SIG-M5 treated with dmso at 0.1 percent for 504 hours (cell line): Measurements from ENCODE around the gene ZEB1.
"Not testable (repeated sequence)": the region's sequence is repeated elsewhere in the genome, so short reads cannot be mapped to it uniquely, and the experiment has no call there.

ENCODE experiments used
- DNase-seq: peaks from one replicate; lab custom pipeline; 2025; ENCODE audit not compliant: unreplicated experiment; lab: John Stamatoyannopoulos, UW

ZEB1 gene

DNA sequence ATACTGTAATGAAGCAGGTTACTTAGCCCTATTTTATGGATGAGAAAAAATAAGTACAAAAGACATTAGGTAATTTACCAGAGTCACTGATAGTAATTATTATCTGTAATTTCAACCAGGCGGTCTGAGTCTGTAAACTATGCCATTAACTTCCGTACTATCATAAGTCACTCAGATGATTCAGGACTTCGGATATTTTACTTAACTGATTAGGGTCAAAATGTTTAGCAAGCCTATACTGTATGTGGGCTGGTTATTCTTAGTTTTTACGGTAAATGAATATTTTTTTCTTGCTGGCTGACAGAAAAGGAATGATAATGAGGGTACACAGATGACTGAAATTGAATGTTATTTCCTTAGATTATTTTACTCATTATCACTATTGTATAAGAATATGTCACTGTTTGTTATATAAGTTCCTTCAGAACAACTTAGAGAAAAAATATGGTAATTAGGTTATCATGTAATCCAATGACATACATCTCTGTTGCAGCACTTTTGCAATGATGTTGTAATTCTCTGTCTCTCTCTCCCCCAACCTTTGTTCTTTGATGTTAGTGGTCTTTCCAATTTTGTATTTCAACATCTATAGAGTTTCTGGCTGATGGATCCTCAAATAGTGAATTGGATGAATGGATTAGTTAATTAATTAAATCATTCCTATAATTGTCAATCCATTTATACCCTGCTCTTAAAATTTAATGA lies 165.6 kb downstream of the ZEB1 start:
- DNase-seq = no peak

DNA sequence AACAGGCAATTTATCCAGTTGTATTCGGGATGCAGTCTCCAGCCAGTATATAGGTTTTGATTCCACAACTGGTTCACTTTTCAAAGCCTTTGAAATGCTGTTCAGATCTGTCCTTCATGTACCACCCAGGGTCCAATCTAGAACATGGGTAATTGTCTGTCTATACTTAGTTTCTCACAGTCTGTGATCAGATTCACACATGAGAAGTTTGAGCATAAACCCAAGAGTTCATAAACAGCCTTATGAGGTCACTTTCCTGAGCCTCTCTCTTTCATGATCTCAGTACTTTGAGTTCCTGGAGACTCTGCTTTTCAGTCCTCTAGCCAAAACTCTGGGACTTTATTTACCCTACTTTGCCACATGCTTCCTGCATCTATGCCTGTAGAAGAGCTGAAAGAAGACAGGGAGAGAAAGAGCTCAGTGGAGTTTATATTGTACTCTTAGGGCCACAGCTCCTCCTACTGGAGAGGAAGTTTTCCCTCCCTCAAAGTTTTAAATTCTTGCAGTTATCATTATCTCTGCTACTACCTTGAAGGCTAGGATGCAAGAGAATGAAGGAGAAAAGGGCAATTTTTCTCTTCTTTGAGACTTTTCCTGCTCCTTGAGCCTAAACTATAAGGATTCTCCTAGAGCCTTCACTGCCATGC lies 172.0 kb downstream of the ZEB1 start:
- peak; percentile 49 for DNase-seq

DNA sequence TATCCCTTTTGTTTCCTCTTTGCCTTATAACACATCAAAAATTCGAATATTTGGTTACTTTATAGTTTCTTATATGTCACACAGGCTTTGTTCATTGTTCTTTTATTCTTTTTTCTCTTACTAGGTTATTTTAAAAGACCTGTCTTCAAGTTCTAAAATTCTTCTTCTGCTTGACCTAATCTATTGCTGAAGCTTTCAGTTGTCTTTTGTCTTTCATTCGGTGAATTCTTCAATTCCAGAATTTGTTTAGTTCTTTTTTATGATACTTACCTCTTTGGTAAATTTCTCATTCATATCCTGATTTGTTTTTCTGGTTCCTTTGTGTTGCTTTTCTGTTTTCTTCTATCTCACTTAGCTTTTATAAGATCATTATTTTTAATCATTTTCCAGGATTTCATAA lies 188.4 kb downstream of the ZEB1 start:
- DNase-seq = no peak

DNA sequence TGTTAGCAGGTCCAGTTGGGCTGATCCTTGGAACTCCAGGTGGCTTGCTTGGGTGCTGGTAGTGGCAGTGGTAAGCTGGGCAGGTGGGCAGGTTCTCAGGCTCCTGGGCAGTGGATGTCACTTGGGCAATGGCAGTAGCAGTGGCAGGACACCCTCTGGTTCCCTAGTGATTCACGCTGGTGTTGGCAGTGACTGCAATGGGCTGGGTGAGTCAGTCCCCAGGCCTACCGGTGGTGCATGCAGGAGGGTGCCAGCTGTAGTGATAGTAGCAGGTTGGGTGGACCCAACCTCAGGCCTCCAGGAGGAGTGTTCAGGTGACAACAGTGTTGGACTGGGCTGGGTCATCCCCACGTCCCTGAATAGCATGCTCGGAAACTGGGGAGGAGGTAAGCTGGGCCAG lies 189.2 kb downstream of the ZEB1 start:
- DNase-seq = no peak

DNA sequence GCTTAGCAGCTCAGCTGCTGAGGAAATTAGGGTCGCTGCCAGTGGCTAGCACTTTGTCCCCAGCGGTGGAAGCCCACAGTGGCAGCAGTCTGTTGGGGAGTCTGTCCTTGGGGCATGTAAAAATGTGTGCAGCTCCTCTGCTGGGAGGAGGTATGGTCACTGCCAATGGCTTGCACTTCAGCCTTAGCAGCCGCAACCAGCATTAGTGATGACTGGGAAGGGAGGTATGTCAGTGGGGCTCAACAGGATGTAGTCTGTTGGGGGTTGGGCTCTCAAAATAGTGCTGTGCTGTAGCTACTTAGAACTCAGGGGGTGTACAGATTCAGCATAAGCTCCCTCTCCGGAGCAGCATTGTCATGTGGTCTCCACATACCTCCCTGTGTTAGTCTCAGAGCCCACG lies 189.9 kb downstream of the ZEB1 start:
- DNase-seq = no peak

DNA sequence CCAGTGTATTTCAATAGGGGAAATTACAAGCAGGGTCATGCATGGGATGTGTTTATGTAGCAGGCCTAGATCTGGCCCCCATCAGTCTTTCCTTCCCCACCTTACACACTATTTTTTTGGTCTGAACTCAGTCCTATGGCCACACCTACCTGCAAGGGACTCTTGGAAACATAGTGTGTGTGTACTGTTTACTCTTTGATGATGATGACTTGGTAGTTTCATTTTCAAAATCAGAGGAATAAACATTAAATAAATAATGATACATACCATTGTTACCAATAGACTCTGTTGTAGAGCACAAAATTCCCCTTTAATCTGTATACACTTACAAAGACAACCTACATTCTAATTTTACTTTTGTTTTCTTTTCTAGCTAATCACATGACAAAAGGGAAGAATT lies 191.0 kb downstream of the ZEB1 start:
- DNase-seq = no peak

DNA sequence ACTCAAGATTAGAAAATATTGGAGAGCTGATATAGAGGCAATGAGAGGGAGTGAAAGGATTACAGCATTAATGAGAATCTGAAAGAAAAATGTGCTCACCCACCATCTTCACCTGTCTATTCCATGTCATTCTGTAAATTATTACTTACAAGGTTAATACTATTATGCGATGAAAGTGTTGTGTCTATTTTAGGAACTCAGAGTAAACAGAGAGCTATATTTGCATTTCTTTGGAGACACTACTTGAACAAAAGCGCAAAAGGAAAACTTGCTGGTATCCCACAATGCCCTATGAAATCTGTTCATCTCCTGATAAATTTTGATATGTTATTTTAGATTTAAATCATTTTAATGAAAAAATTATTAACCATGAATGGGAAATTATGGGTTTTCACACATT lies 196.1 kb downstream of the ZEB1 start:
- DNase-seq = no peak

DNA sequence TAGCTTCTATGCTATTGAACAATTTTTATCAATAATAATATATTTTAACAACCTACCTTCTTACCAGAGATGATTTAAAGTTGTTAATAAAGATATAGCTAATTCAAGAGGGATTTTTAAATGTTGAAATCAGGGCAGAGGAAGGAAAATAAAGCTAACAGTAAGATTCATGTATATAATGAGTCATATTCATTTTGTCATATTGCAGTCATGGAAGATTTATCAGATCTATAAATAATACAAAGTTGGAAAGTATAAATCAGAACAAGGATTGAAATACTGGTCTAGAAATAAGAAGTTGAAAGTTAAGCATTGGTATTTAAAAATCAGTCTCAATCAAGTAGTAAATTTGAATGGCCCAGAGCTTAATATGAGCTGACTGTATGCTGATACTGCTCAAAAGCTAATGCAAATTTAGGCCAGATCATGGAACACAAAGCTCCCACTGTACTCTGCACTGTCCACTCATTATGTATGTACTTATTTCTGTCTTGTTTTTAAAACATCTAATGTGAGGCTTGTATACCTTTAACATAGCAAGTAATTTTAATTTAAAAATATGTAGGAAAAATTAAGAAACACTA lies 196.9 kb downstream of the ZEB1 start:
- DNase-seq = no peak

DNA sequence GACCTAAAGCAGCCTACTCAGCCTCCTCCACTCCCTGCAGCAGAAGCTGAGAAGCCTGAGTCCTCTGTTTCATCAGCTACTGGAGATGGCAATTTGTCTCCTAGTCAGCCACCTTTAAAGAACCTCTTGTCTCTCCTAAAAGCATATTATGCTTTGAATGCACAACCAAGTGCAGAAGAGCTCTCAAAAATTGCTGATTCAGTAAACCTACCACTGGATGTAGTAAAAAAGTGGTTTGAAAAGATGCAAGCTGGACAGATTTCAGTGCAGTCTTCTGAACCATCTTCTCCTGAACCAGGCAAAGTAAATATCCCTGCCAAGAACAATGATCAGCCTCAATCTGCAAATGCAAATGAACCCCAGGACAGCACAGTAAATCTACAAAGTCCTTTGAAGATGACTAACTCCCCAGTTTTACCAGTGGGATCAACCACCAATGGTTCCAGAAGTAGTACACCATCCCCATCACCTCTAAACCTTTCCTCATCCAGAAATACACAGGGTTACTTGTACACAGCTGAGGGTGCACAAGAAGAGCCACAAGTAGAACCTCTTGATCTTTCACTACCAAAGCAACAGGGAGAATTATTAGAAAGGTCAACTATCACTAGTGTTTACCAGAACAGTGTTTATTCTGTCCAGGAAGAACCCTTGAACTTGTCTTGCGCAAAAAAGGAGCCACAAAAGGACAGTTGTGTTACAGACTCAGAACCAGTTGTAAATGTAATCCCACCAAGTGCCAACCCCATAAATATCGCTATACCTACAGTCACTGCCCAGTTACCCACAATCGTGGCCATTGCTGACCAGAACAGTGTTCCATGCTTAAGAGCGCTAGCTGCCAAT lies 202.2 kb downstream of the ZEB1 start:
- DNase-seq = no peak

DNA sequence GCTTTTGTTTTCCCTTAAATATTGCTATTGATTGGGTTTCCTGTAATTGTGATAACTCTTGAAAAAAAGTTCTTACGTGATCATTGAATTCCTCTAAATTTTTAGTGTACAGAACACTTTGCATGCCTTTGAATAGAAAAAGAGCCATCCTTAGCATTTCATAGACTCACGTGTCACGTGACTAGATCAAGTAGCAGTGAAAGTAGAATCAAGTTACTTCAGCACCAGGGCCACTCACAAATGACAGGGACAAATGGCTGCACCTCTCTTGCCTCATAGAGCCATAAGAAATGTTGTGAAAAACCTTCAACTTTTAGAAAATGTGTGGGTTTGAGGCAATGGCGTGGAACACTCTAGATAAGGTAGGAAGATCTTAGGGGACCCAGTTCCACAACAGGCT lies 203.8 kb downstream of the ZEB1 start:
- DNase-seq = no peak

DNA sequence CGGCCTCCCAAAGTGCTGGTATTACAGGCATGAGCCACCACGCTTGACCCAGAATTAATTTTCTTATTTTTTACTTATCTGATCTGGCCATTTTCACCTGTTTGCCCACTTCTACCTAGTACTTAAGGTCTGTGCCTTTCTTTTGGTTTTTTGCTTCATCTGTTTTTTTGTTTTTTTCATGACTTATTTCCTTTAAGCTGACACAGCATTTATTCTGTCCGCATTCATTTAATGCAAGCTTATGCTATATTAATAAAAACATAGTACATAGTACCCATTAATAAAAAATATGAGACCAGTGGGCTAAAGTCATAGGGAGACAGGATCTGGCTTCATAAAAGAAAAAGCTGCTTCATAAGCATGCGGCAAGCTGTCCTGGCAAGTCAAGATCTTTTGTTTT lies 205.4 kb downstream of the ZEB1 start:
- DNase-seq = no peak

DNA sequence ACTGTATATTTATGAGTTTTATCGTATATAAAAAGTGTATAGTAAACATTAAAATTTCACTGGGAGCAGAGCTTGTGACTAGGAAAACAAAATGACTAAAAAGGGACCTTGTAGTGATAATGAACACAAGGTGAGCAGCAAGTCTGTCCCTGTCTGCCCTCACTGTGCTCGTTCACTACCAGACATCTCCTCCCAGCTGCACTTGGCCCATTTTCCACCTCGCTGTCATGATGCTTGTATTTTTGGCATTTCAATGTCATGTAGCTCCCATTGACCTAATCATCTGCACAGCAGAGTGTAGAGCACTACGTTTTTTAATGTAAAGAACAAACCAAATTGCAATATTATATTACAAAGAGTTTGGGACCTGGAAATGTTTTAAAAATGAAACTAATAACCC lies 207.2 kb downstream of the ZEB1 start:
- no peak for DNase-seq

DNA sequence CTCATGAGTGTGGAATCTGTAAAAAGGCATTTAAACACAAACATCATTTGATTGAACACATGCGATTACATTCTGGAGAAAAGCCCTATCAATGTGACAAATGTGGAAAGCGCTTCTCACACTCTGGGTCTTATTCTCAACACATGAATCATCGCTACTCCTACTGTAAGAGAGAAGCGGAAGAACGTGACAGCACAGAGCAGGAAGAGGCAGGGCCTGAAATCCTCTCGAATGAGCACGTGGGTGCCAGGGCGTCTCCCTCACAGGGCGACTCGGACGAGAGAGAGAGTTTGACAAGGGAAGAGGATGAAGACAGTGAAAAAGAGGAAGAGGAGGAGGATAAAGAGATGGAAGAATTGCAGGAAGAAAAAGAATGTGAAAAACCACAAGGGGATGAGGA lies 207.7 kb downstream of the ZEB1 start:
- DNase-seq = no peak

DNA sequence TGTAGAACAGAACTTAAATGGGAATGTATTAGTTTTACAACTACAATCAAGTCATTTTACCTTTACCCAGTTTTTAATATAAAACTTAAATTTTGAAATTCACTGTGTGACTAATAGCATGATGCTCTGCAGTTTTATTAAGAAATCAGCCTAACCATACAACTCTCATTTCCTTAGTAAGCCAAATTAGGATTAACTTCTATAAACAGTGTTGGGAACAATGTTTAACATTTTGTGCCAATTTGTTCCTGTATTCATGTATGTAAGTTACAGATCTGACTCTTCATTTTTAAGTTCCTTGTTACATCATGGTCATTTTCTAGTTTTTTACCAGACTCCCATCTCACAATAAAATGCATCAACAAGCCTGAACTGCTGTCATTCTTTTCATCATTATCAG lies 209.8 kb downstream of the ZEB1 start:
- DNase-seq = no peak

DNA sequence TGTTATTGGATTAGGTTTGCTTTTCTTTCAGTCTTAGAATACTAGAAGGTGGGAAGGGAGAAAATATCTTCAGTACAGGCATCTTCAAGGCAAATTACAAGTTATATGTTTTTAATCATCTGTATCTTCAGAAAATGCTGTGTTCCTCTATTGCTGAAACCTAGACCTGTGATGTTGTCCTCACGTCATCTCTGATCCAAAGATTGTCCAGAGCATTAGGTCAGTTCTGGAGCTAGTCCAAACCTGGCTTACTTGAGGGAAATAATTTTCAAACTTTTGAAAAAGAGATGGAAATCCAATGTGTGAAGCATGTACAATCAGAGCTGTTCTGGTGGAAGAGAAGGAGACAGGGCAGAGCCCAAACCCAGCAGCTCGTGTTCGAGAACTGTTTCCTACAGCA lies 217.3 kb downstream of the ZEB1 start:
- no peak for DNase-seq

DNA sequence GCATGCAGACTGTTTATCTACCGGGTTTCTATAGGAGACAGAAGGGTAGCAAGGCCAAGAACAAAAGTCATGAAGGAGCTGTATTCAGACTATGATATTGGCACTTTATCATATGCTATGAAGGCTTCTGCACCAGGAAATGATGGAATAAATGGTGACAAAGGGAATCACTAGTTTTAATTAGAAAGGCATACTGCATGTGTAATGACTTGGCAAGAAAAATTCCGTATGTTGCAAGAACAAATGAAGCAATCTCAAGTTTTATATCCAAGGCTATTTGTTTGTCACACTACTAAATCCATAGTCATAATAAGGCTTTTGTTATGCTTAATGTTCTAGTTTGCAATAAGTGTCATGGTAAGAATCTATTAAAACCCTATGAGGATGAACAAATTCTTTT lies 230.9 kb downstream of the ZEB1 start:
- DNase-seq = no peak

DNA sequence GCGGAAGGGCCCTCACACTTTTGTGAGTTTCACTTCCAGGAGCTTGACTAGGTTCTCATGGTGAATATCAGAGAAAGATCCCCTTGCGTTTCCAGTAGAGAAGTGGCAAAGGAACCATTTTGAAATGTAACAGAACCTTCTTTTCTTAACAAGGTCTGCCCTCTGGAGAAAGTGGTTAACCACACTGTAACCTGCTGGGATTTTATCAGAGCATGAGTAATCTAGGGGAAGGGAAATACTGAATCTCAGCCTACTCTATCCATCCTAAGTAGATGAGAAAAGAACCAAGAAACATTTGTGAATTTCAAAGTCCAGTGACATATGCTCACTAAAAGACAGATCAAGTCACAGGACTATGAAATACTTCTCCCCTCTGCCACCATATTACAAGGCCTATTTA lies 235.5 kb downstream of the ZEB1 start:
- DNase-seq = peak; percentile 24

DNA sequence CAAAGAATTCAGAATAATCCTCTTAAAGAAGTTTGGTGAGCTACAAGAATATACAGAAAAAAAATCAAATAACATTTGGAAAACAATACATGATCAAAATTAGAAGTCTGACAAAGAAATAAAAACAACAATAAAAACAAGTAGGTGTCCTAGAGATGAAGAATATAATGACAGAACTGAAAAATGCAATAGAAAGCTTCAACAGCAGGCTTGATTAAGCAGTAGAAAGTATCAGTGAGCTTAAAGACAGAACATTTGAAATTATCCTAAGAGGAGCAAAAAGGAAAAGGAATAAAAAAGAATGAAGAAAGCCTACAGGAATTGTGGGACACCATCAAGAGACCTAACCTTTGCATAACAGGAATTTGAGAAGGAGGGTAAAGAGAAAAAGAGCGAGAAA lies 238.8 kb downstream of the ZEB1 start:
- DNase-seq = no peak

DNA sequence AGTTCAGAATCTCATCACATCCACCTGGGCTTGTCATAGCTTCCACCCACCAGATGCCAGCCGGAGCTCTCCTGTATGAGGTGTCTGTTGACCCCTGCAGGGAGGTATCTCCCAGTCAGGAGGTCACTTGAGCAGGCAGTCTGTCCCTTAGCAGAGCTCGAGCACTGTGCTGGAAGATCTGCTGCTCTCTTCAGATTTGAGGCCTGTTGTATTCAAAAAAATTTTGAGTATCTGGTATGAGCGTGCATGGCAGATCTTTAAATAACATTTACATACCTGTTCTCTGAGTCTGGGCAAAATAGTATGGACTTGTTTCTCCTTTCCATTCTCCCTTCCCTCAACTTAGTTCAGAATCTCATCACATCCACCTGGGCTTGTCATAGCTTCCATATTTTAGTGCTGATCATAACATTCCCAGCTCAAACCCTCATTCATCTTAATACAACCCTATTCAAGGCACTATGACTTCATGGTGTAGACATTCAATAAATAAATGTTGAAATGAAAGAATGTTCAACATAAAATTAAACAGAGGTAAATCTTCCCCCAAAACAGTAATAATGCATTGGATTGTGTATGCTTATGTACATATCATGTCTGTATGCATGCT lies 249.3 kb downstream of the ZEB1 start:
- DNase-seq = not testable (repeated sequence)

DNA sequence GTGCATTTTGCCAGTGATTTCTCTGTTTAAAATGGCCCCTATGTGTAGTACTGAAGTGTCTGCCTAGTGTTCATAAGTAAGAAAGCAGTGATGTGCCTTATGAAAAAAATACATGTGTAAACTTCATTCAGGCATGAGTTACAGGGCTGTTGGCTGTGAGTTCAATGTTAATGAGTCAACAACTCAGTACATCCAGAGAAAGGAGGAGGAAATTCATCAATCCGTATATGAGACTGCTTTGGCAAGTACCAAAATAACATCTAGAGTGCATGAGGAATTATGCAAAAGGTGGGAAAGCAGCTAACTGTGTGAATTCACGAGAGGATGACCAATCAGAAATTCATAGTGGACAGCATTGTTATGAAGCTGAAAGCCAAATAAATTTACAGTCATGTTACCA lies 255.6 kb downstream of the ZEB1 start:
- DNase-seq = no peak

DNA sequence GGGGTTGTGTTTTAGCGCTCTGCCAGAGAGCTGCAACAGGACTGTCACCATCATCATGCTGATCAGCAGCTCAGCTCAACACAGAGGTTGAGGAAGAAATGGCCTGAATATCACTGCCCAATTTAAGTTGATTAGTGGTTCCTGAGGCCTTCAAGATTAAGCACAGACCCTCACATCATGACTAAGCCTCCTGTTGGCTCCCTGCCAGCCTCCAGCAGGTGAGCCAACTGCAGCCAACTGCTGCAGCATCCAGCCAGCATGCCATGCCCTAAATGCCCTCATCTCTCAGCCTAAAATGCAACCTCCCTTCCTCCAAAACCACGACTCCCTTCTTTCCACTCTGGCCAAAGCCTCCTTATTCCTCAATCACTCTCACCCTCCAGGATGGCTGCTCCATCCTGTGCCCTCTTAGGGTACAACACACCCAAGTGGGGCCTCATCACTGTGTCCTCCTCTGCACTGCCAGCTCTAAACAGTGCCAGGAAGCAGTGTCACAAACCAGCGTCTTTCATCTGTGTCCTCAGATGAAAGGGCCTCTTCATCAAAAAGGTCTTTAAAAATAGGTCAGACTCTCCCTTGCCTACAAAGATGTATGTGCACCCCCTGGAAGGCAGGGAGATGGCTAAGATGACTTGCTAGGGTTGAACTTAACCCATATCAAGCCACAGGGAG lies 259.3 kb downstream of the ZEB1 start:
- DNase-seq = no peak
